ENCODE data around the gene XAGE3. TPM values are rescaled to one million over a fixed set of nuclear protein-coding genes. Genes with fewer than 3 reads are reported as not detected.
"Not testable (repeated sequence)": the region's sequence is repeated elsewhere in the genome, so short reads cannot be mapped to it uniquely, and the experiment has no call there.

The XAGE3 gene
- total RNA-seq, 1 experiment from 2014 or later, result not detected

GRCh38 chrX:52907137-52907536 lies 39.3 kb upstream of the XAGE3 start:
- H3K4me3 ChIP-seq (ENCODE audit: low read depth in 2 of 2, low read length in 2 of 2); CTCF ChIA-PET; H3K4me1 ChIP-seq (ENCODE audit: control insufficient read depth, insufficient read depth, low read length); intact Hi-C loops (cut with micrococcal nuclease; ENCODE audit: unreplicated experiment); H3K9me3 ChIP-seq (ENCODE audit: control insufficient read depth, insufficient read depth, low read depth, low read length); H3K36me3 ChIP-seq (ENCODE audit: control insufficient read depth, insufficient read depth, low read length); H3K27me3 ChIP-seq (ENCODE audit: control insufficient read depth, insufficient read depth, low read length); BruUV-seq (replicated peaks); POLR2A ChIA-PET; H3K27ac ChIP-seq (ENCODE audit: low read length); DNase-seq (ENCODE audit: low read depth, low spot score); in situ Hi-C loops (cut with HindIII; ENCODE audit: low pct_unique_long_range_greater_than_20kb, low sequenced_read_pairs); ATAC-seq: not testable (repeated sequence)

GRCh38 chrX:52906072-52906471 lies 38.2 kb upstream of the XAGE3 start:
- H3K9me3 ChIP-seq (ENCODE audit: control insufficient read depth, insufficient read depth, low read depth, low read length); H3K4me3 ChIP-seq (ENCODE audit: low read depth in 2 of 2, low read length in 2 of 2); ATAC-seq; intact Hi-C loops (cut with micrococcal nuclease; ENCODE audit: unreplicated experiment); BruUV-seq (replicated peaks); H3K36me3 ChIP-seq (ENCODE audit: control insufficient read depth, insufficient read depth, low read length); H3K4me1 ChIP-seq (ENCODE audit: control insufficient read depth, insufficient read depth, low read length); H3K27me3 ChIP-seq (ENCODE audit: control insufficient read depth, insufficient read depth, low read length); CTCF ChIA-PET; in situ Hi-C loops (cut with HindIII; ENCODE audit: low pct_unique_long_range_greater_than_20kb, low sequenced_read_pairs); H3K27ac ChIP-seq (ENCODE audit: low read length); DNase-seq (ENCODE audit: low read depth, low spot score); POLR2A ChIA-PET: not testable (repeated sequence)

GRCh38 chrX:52905531-52905930 lies 37.6 kb upstream of the XAGE3 start:
- DNase-seq (ENCODE audit: low read depth, low spot score); CTCF ChIA-PET; H3K4me3 ChIP-seq (ENCODE audit: low read depth in 2 of 2, low read length in 2 of 2); BruUV-seq (replicated peaks); in situ Hi-C loops (cut with HindIII; ENCODE audit: low pct_unique_long_range_greater_than_20kb, low sequenced_read_pairs); ATAC-seq; POLR2A ChIA-PET; H3K4me1 ChIP-seq (ENCODE audit: control insufficient read depth, insufficient read depth, low read length); H3K27ac ChIP-seq (ENCODE audit: low read length); H3K27me3 ChIP-seq (ENCODE audit: control insufficient read depth, insufficient read depth, low read length); intact Hi-C loops (cut with micrococcal nuclease; ENCODE audit: unreplicated experiment); H3K9me3 ChIP-seq (ENCODE audit: control insufficient read depth, insufficient read depth, low read depth, low read length); H3K36me3 ChIP-seq (ENCODE audit: control insufficient read depth, insufficient read depth, low read length): not testable (repeated sequence)

GRCh38 chrX:52896855-52897709 lies 29.2 kb upstream of the XAGE3 start, which contains the start of gene FAM156B:
FAM156B (plus strand) TSS chrX:52897330; CDS start chrX:52907226, 9,896 bp downstream.
- intact Hi-C loops (cut with micrococcal nuclease; ENCODE audit: unreplicated experiment), result not testable (repeated sequence)

GRCh38 chrX:52896438-52896837 lies 28.6 kb upstream of the XAGE3 start:
- CTCF ChIA-PET; H3K4me3 ChIP-seq (ENCODE audit: low read depth in 2 of 2, low read length in 2 of 2); intact Hi-C loops (cut with micrococcal nuclease; ENCODE audit: unreplicated experiment); DNase-seq (ENCODE audit: low read depth, low spot score); H3K36me3 ChIP-seq (ENCODE audit: control insufficient read depth, insufficient read depth, low read length); in situ Hi-C loops (cut with HindIII; ENCODE audit: low pct_unique_long_range_greater_than_20kb, low sequenced_read_pairs); H3K4me1 ChIP-seq (ENCODE audit: control insufficient read depth, insufficient read depth, low read length); H3K27me3 ChIP-seq (ENCODE audit: control insufficient read depth, insufficient read depth, low read length); POLR2A ChIA-PET; H3K27ac ChIP-seq (ENCODE audit: low read length); ATAC-seq; H3K9me3 ChIP-seq (ENCODE audit: control insufficient read depth, insufficient read depth, low read depth, low read length): not testable (repeated sequence)
- TSS peak; percentile 99 for BruUV-seq (replicated peaks)

More at GRCh38 chrX:52896855-52897709, 29.2 kb upstream of the XAGE3 start, which contains the start of gene FAM156B:
- in situ Hi-C loops (cut with HindIII; ENCODE audit: low pct_unique_long_range_greater_than_20kb, low sequenced_read_pairs); H3K27ac ChIP-seq (ENCODE audit: low read length); H3K36me3 ChIP-seq (ENCODE audit: control insufficient read depth, insufficient read depth, low read length); H3K4me3 ChIP-seq (ENCODE audit: low read depth in 2 of 2, low read length in 2 of 2); CTCF ChIA-PET; H3K27me3 ChIP-seq (ENCODE audit: control insufficient read depth, insufficient read depth, low read length); POLR2A ChIA-PET; BruUV-seq (replicated peaks); H3K9me3 ChIP-seq (ENCODE audit: control insufficient read depth, insufficient read depth, low read depth, low read length); DNase-seq (ENCODE audit: low read depth, low spot score); H3K4me1 ChIP-seq (ENCODE audit: control insufficient read depth, insufficient read depth, low read length): not testable (repeated sequence)
- peak; percentile 93 for ATAC-seq

- H3K27me3 ChIP-seq (ENCODE audit: control insufficient read depth, insufficient read depth, low read length); in situ Hi-C loops (cut with HindIII; ENCODE audit: low pct_unique_long_range_greater_than_20kb, low sequenced_read_pairs); DNase-seq (ENCODE audit: low read depth, low spot score); H3K36me3 ChIP-seq (ENCODE audit: control insufficient read depth, insufficient read depth, low read length); H3K4me3 ChIP-seq (ENCODE audit: low read depth in 2 of 2, low read length in 2 of 2); CTCF ChIA-PET; H3K9me3 ChIP-seq (ENCODE audit: control insufficient read depth, insufficient read depth, low read depth, low read length); H3K4me1 ChIP-seq (ENCODE audit: control insufficient read depth, insufficient read depth, low read length); H3K27ac ChIP-seq (ENCODE audit: low read length); POLR2A ChIA-PET; intact Hi-C loops (cut with micrococcal nuclease; ENCODE audit: unreplicated experiment); BruUV-seq (replicated peaks): not testable (repeated sequence)
- ATAC-seq, result 0 out of 2 replicates have a peak, but pooled peaks have one; percentile 26
These were observed 20.2 kb upstream of the XAGE3 start for GRCh38 chrX:52888090-52888489.

- POLR2A ChIA-PET; CTCF ChIA-PET; DNase-seq (ENCODE audit: low read depth, low spot score); H3K4me1 ChIP-seq (ENCODE audit: control insufficient read depth, insufficient read depth, low read length); H3K9me3 ChIP-seq (ENCODE audit: control insufficient read depth, insufficient read depth, low read depth, low read length); H3K36me3 ChIP-seq (ENCODE audit: control insufficient read depth, insufficient read depth, low read length); BruUV-seq (replicated peaks); H3K27ac ChIP-seq (ENCODE audit: low read length); H3K27me3 ChIP-seq (ENCODE audit: control insufficient read depth, insufficient read depth, low read length); intact Hi-C loops (cut with micrococcal nuclease; ENCODE audit: unreplicated experiment); H3K4me3 ChIP-seq (ENCODE audit: low read depth in 2 of 2, low read length in 2 of 2); in situ Hi-C loops (cut with HindIII; ENCODE audit: low pct_unique_long_range_greater_than_20kb, low sequenced_read_pairs): not testable (repeated sequence)
- 0 out of 2 replicates have a peak, but pooled peaks have one; percentile 30 for ATAC-seq
These were observed 19.6 kb upstream of the XAGE3 start for GRCh38 chrX:52887459-52887858.
